Liver (tissue), 9 donors: Measurements from ENCODE around the gene ZNF587B. TPM values are rescaled to one million over a fixed set of nuclear protein-coding genes. Genes with fewer than 3 reads are reported as not detected.
"Not testable (repeated sequence)": the region's sequence is repeated elsewhere in the genome, so short reads cannot be mapped to it uniquely, and the experiment has no call there.

Experiments
- DNase-seq: peaks from one replicate; pipeline ENCODE4 v3.0.0-alpha.2; 2017; ENCODE audit warnings: low spot score
- H3K27ac ChIP-seq, 2 donors: one replicate each; pipeline ENCODE4 v1.7.0; 2013; ENCODE audit warnings: inconsistent platforms in 2 of 2, low read length in 2 of 2, control low read depth in 1 of 2, low read depth in 1 of 2, mild to moderate bottlenecking in 1 of 2
- H3K27me3 ChIP-seq, 4 donors: one replicate each; pipeline versions ENCODE4 v1.6.1 to v1.7.0; 2013; ENCODE audit warnings: low read length in 3 of 4, inconsistent platforms in 1 of 4, mild to moderate bottlenecking in 1 of 4, moderate library complexity in 1 of 4; ENCODE audit not compliant: control insufficient read depth in 4 of 4, insufficient read depth in 4 of 4
- H3K36me3 ChIP-seq, 4 donors: one replicate each; pipeline versions ENCODE4 v1.6.1 to v1.7.0; 2013; ENCODE audit warnings: low read length in 3 of 4, mild to moderate bottlenecking in 3 of 4, low read depth in 1 of 4, moderate library complexity in 1 of 4; ENCODE audit not compliant: control insufficient read depth in 4 of 4, insufficient read depth in 3 of 4
- H3K4me1 ChIP-seq, 4 donors: one replicate each; pipeline versions ENCODE4 v1.6.1 to v1.7.0; 2013; ENCODE audit warnings: low read length in 3 of 4, mild to moderate bottlenecking in 3 of 4, moderate library complexity in 1 of 4; ENCODE audit not compliant: control insufficient read depth in 4 of 4, insufficient read depth in 4 of 4
- H3K4me3 ChIP-seq, 3 donors: one replicate each; pipeline versions ENCODE4 v1.6.1 to v1.7.0; 2013; ENCODE audit warnings: low read length in 3 of 3, control low read depth in 1 of 3, low read depth in 1 of 3, mild to moderate bottlenecking in 1 of 3
- H3K9ac ChIP-seq, 2 donors: one replicate each; pipeline ENCODE4 v1.7.0; 2013; ENCODE audit warnings: low read length in 2 of 2, mild to moderate bottlenecking in 2 of 2, moderate library complexity in 2 of 2, control low read depth in 1 of 2, low read depth in 1 of 2
- H3K9me3 ChIP-seq, 4 donors: one replicate each; pipeline versions ENCODE4 v1.6.1 to v1.7.0; 2013; ENCODE audit warnings: low read length in 3 of 4; ENCODE audit not compliant: control insufficient read depth in 4 of 4
- ATF3 ChIP-seq: IDR thresholded peaks from 2 replicates; pipeline ENCODE4 v1.6.1; 2016; ENCODE audit warnings: antibody characterized with exemption
- CTCF ChIP-seq: fragments of 150-350 bp; IDR thresholded peaks from 2 replicates; pipeline ENCODE4 v1.5.1; 2017; ENCODE audit warnings: improper control_type of control experiment, low read depth, low read length; ENCODE audit not compliant: missing input control
- EGR1 ChIP-seq, 2 donors: IDR thresholded peaks; 2 replicates each; pipeline ENCODE4 v1.6.1; 2016 to 2018; ENCODE audit warnings: antibody characterized with exemption in 2 of 2, low read depth in 2 of 2
- FOXA1 ChIP-seq: IDR thresholded peaks from 2 replicates; pipeline ENCODE4 v1.6.1; 2016; ENCODE audit warnings: antibody characterized with exemption
- FOXA2 ChIP-seq: IDR thresholded peaks from 2 replicates; pipeline ENCODE4 v1.6.1; 2016; ENCODE audit warnings: antibody characterized with exemption
- GABPA ChIP-seq, 2 donors: IDR thresholded peaks in 1 of 2; conservative IDR thresholded peaks in 1 of 2; 2 replicates each; pipeline ENCODE4 v1.6.1; 2016; ENCODE audit warnings: antibody characterized with exemption in 2 of 2, mild to moderate bottlenecking in 1 of 2, moderate library complexity in 1 of 2
- HNF4A ChIP-seq, 2 donors: conservative IDR thresholded peaks; 2 replicates each; pipeline ENCODE4 v1.6.1; 2016; ENCODE audit warnings: antibody characterized with exemption in 2 of 2, mild to moderate bottlenecking in 2 of 2
- JUND ChIP-seq, 2 donors: IDR thresholded peaks; 2 replicates each; pipeline ENCODE4 v1.6.1; 2016; ENCODE audit warnings: antibody characterized with exemption in 2 of 2
- MAX ChIP-seq: IDR thresholded peaks from 2 replicates; pipeline ENCODE4 v1.6.1; 2016; ENCODE audit warnings: antibody characterized with exemption
- NR2F2 ChIP-seq: IDR thresholded peaks from 2 replicates; pipeline ENCODE4 v1.6.1; 2016; ENCODE audit warnings: antibody characterized with exemption
- RAD21 ChIP-seq, 2 donors: IDR thresholded peaks; 2 replicates each; pipeline ENCODE4 v1.6.1; 2016; ENCODE audit warnings: antibody characterized with exemption in 2 of 2, mild to moderate bottlenecking in 2 of 2
- REST ChIP-seq: IDR thresholded peaks from 2 replicates; pipeline ENCODE4 v1.6.1; 2016; ENCODE audit warnings: antibody characterized with exemption, mild to moderate bottlenecking
- RXRA ChIP-seq, 2 donors: IDR thresholded peaks; 2 replicates each; pipeline ENCODE4 v1.6.1; 2017 to 2018; ENCODE audit warnings: antibody characterized with exemption in 2 of 2, mild to moderate bottlenecking in 1 of 2
- SP1 ChIP-seq: IDR thresholded peaks from 2 replicates; pipeline ENCODE4 v1.6.1; 2018; ENCODE audit warnings: antibody characterized with exemption, mild to moderate bottlenecking
- TAF1 ChIP-seq: conservative IDR thresholded peaks from 2 replicates; pipeline ENCODE4 v1.6.1; 2016; ENCODE audit warnings: antibody characterized with exemption, mild to moderate bottlenecking
- YY1 ChIP-seq: IDR thresholded peaks from 2 replicates; pipeline ENCODE4 v1.6.1; 2016; ENCODE audit warnings: antibody characterized with exemption, mild to moderate bottlenecking
- ZBTB33 ChIP-seq: IDR thresholded peaks from 2 replicates; pipeline ENCODE4 v1.6.1; 2016; ENCODE audit warnings: antibody characterized with exemption
- WGBS: extraction: QIAGEN DNeasy Blood & Tissue Kit; methylation state at CpG from one replicate; pipeline ENCODE4 v1.1.7; 2013; 5-methylcytosine and 5-hydroxymethylcytosine counted together
- polyA plus RNA-seq, 2 donors: library from polyadenylated mRNA; stranded (reverse) in 1 of 2; unstranded in 1 of 2; fragments of 200-250 nt in 1 of 2; fragments of >200 nt in 1 of 2; fragmentation: Nextera tagmentation in 1 of 2; extraction: Ambion mirVana in 1 of 2; gene quantifications; one replicate each; pipeline versions ENCODE4 v1.2.1 to v1.2.3, GENCODE V29; 2013 to 2015
- total RNA-seq, 2 donors: library from RNA; depleted of rRNA; stranded (reverse); fragments of >200 nt; gene quantifications; one replicate each; pipeline ENCODE4 v1.2.3, GENCODE V29; 2014
- donor health status: healthy.
- donor health status: healthy.
- donor health status: healthy.
- donor health status: healthy.
- donor health status: healthy.

ZNF587B gene
- total and polyA plus RNA-seq, 4 donors: 3.0 to 30.2 (median 6.9) TPM

- TF ChIP-seq MAX (no peak), ATF3 (no peak), SP1 (no peak)
Observed at GRCh38 chr19:57867868-57868492, 37.9 kb downstream of the ZNF587B start (continued).

GRCh38 chr19:57869655-57870054, 39.6 kb downstream of the ZNF587B start:
- H3K4me3 ChIP-seq, H3K27me3 ChIP-seq, H3K4me1 ChIP-seq, H3K27ac ChIP-seq, H3K9ac ChIP-seq, DNase-seq: not testable (repeated sequence)
- H3K36me3 ChIP-seq: peaks cover 12 to 41% (median 36%) of the 10 kb centered on the region in 4 donors
- peaks cover 37 to 50% (median 49%) of the 10 kb centered on the region in 4 donors for H3K9me3 ChIP-seq
- WGBS: 92% methylated on average over 6 of the region's 6 CpGs

GRCh38 chr19:57870225-57870624, 40.1 kb downstream of the ZNF587B start:
- DNase-seq: no peak
- 94% methylated on average over 2 of the region's 2 CpGs for WGBS
- TF ChIP-seq NR2F2 (no peak), FOXA2 (no peak), MAX (no peak)
- H3K9me3 ChIP-seq: peaks cover 38 to 51% (median 49%) of the 10 kb centered on the region in 4 donors
- H3K27ac ChIP-seq: no peak overlapping the region
- H3K27me3 ChIP-seq: no peaks in the 10 kb centered on the region
- no peaks in the 10 kb centered on the region for H3K4me1 ChIP-seq
- H3K36me3 ChIP-seq: peaks cover 12 to 36% (median 31%) of the 10 kb centered on the region in 4 donors
- H3K4me3 ChIP-seq: peak overlapping the region in 1 of 3 donors; percentile 44
- H3K9ac ChIP-seq: no peak overlapping the region

GRCh38 chr19:57872450-57872849, 42.4 kb downstream of the ZNF587B start:
- Histone ChIP-seq H3K27ac (no peak overlapping the region), H3K36me3 (peaks cover 5 to 34% (median 31%) of the 10 kb centered on the region in 4 donors), H3K4me1 (no peaks in the 10 kb centered on the region), H3K9ac (no peak overlapping the region), H3K4me3 (peak overlapping the region in 2 of 3 donors; percentile 23 to 33), H3K9me3 (peaks cover 41 to 60% (median 58%) of the 10 kb centered on the region in 4 donors), H3K27me3 (no peaks in the 10 kb centered on the region)
- DNase-seq: no peak
- TF ChIP-seq FOXA1: no peak
- no peak for TF ChIP-seq EGR1 (IDR thresholded peaks at IDR 0.05; ENCODE audit: low read depth in 2 of 2)
- TF ChIP-seq NR2F2: no peak
- no peak for TF ChIP-seq ATF3
- TF ChIP-seq JUND (IDR thresholded peaks at IDR 0.05): no peak
- no peak for TF ChIP-seq CTCF
- TF ChIP-seq HNF4A (conservative IDR thresholded peaks at IDR 0.05): no peak
- TF ChIP-seq RAD21 (IDR thresholded peaks at IDR 0.05): no peak
- no peak for TF ChIP-seq YY1
- no peak for TF ChIP-seq SP1
- TF ChIP-seq GABPA (IDR thresholded peaks at IDR 0.05 in 1 of 2, conservative IDR thresholded peaks at IDR 0.05 in 1 of 2): no peak
- no peak for TF ChIP-seq FOXA2
- TF ChIP-seq MAX: no peak
- no peak for TF ChIP-seq RXRA (IDR thresholded peaks at IDR 0.05)
- no peak for TF ChIP-seq ZBTB33
- TF ChIP-seq REST: no peak
- TF ChIP-seq TAF1: no peak
